ENCODE measurements around the gene HDAC4.

HDAC4 gene

DNA sequence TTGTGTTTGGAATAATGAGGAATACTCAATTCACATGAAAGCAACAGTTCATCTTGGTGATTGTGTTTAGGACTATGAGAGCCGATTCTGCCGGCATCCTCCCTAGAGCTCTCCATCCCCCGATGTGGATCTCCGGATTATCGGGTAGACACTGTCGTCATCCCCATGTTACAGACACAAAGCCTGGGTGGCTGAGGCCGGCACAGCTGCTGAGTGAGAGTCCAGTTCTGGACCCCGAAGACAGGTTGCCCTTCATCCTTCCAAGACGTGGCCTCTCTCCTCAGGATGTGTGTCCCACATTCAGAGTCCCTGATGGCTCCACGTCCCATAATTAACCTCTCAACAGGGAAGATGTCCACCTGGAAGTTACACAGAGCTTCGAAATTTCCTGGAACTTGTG lies 129.3 kb downstream of the HDAC4 start:
- Histone ChIP-seq H3K4me1 (ENCODE audit: control insufficient read depth in 1 of 2, insufficient read depth in 1 of 2, low read depth in 1 of 2, low read length in 1 of 2) (peaks cover 86 to 96% of the 10 kb centered on the region in 2 experiments), H3K4me3 (ENCODE audit: low read depth in 1 of 2, low read length in 1 of 2) (no peak overlapping the region), H3K9me3 (no peaks in the 10 kb centered on the region), H3K27ac (no peak overlapping the region), H3K27me3 (no peaks in the 10 kb centered on the region), H3K36me3 (no peaks in the 10 kb centered on the region)
- no peak for TF ChIP-seq CTCF (IDR thresholded peaks at IDR 0.05)

DNA sequence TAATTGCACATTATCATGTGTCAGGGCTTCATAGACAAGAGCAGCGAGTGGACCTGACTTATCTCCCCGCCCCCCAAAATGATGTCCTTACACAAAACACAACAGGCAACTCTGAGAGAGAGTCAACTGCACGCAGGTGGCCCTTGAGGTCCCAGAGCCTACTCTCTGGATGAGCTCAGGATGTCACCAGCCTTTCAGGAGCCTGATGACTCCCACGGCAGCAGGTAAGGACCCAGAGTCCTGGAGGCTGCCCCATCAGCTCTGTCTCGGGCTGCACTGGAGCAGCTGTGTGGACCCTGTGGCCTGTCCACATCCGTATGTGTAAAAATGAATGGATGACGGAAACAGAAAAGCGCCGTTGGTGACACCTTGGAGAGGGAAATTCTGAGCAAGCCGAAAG lies 130.9 kb downstream of the HDAC4 start:
- Histone ChIP-seq H3K36me3 (no peaks in the 10 kb centered on the region), H3K27ac (no peak overlapping the region), H3K9me3 (no peaks in the 10 kb centered on the region), H3K27me3 (no peaks in the 10 kb centered on the region), H3K4me1 (ENCODE audit: control insufficient read depth in 1 of 2, insufficient read depth in 1 of 2, low read depth in 1 of 2, low read length in 1 of 2) (peaks cover 86 to 96% of the 10 kb centered on the region in 2 experiments), H3K4me3 (ENCODE audit: low read depth in 1 of 2, low read length in 1 of 2) (no peak overlapping the region)
- TF ChIP-seq CTCF (IDR thresholded peaks at IDR 0.05): no peak

DNA sequence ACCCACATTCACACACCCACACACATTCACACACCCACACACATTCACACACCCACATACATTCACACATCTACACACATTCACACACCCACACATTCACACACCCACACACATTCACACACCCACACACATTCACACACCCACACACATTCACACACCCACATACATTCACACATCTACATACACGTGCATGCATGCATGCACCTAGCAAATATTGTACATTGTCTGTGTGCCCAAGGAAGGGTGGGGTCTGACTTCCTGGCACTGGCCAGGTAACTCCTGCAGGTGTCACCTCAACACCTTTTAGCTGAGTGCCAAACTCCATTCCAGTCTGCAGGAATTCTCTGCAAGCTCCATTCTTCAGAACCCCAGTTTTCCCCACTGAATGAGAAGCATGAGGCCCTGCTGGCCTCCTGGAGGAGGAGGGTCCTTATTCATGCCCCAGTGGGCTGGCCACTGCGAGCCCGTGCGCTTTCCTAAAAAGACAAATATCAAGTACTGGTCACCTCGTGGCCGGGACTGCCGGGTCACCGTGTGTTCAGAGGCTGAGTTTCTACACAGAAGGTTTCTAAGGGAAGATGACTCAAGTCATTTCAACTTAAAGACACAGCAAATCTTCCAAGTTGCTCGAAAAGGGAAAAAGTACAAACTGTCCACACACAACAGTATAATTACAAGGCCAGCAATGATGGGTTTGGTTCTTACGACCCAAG lies 131.5 kb downstream of the HDAC4 start:
- Histone ChIP-seq H3K9me3 (no peaks in the 10 kb centered on the region), H3K4me3 (ENCODE audit: low read depth in 1 of 2, low read length in 1 of 2) (peak overlapping the region in 1 of 2 experiments; percentile 82), H3K4me1 (ENCODE audit: control insufficient read depth in 1 of 2, insufficient read depth in 1 of 2, low read depth in 1 of 2, low read length in 1 of 2) (peaks cover 86 to 96% of the 10 kb centered on the region in 2 experiments), H3K27me3 (no peaks in the 10 kb centered on the region), H3K36me3 (no peaks in the 10 kb centered on the region), H3K27ac (peak overlapping the region; percentile 93)
- TF ChIP-seq CTCF (IDR thresholded peaks at IDR 0.05): no peak

GRCh38 chr2:239268549-239268948 lies 132.3 kb downstream of the HDAC4 start:
- Histone ChIP-seq H3K36me3 (no peaks in the 10 kb centered on the region), H3K27me3 (no peaks in the 10 kb centered on the region), H3K4me3 (ENCODE audit: low read depth in 1 of 2, low read length in 1 of 2) (peak overlapping the region; percentile 21 to 82), H3K4me1 (ENCODE audit: control insufficient read depth in 1 of 2, insufficient read depth in 1 of 2, low read depth in 1 of 2, low read length in 1 of 2) (peaks cover 86 to 96% of the 10 kb centered on the region in 2 experiments), H3K27ac (peak overlapping the region; percentile 93), H3K9me3 (no peaks in the 10 kb centered on the region)
- no peak for TF ChIP-seq CTCF (IDR thresholded peaks at IDR 0.05)

- Histone ChIP-seq H3K27me3 (no peaks in the 10 kb centered on the region), H3K4me1 (ENCODE audit: control insufficient read depth in 1 of 2, insufficient read depth in 1 of 2, low read depth in 1 of 2, low read length in 1 of 2) (peaks cover 86 to 96% of the 10 kb centered on the region in 2 experiments), H3K9me3 (no peaks in the 10 kb centered on the region), H3K27ac (peak overlapping the region; percentile 93), H3K36me3 (no peaks in the 10 kb centered on the region), H3K4me3 (ENCODE audit: low read depth in 1 of 2, low read length in 1 of 2) (peak overlapping the region; percentile 82 to 91)
- no peak for TF ChIP-seq CTCF (IDR thresholded peaks at IDR 0.05)
Measured at GRCh38 chr2:239268082-239268481, 132.7 kb downstream of the HDAC4 start.
